AG04450 (cell line): ENCODE data around the gene WDR1. TPM values are rescaled to one million over a fixed set of nuclear protein-coding genes. Genes with fewer than 3 reads are reported as not detected.

ENCODE experiments used
- CTCF ChIA-PET: fragments of 300-600, 350-600 bp; formaldehyde crosslinking; extraction: SDS; loops from one replicate; lab custom pipeline; 2022; ENCODE audit warnings: antibody characterized with exemption, inconsistent platforms; lab: Charles Lee
- POLR2A ChIA-PET: fragments of 350-600 bp; formaldehyde crosslinking; extraction: SDS; loops from one replicate; lab custom pipeline; 2021; ENCODE audit warnings: antibody characterized with exemption, inconsistent platforms; lab: Yijun Ruan, JAX
- DNase-seq: peaks from one replicate; pipeline ENCODE4 v3.0.0-alpha.2; 2011; ENCODE audit warnings: low read depth, low spot score
- H3K27ac ChIP-seq: one replicate; pipeline ENCODE4 v1.5.1; 2012; ENCODE audit warnings: low read depth, low read length, control low read depth
- H3K27me3 ChIP-seq: one replicate; pipeline ENCODE4 v1.6.0; 2012; ENCODE audit warnings: low read length; ENCODE audit not compliant: control insufficient read depth, insufficient read depth
- H3K4me3 ChIP-seq: 2 replicates; pipeline ENCODE4 v1.5.1; 2011; ENCODE audit warnings: mild to moderate bottlenecking, low read depth, low read length, control low read depth
- H3K9me3 ChIP-seq: 2 replicates; pipeline ENCODE4 v1.5.1; 2012; ENCODE audit warnings: low read length; ENCODE audit not compliant: control insufficient read depth, insufficient read depth
- polyA plus RNA-seq: library from polyadenylated mRNA; depleted of rRNA; stranded (reverse); fragments of >200 nt; gene quantifications from 2 replicates; pipeline ENCODE4 v1.2.3, GENCODE V29; 2011
- TF ChIP-seq, protein P1 (sequence below): IDR thresholded peaks from 2 replicates; pipeline ENCODE4 v1.5.1; 2011; ENCODE audit warnings: low read depth, low read length, control low read depth, inconsistent platforms

Gene WDR1
- polyA plus RNA-seq, 1 experiment = 735 TPM

DNA sequence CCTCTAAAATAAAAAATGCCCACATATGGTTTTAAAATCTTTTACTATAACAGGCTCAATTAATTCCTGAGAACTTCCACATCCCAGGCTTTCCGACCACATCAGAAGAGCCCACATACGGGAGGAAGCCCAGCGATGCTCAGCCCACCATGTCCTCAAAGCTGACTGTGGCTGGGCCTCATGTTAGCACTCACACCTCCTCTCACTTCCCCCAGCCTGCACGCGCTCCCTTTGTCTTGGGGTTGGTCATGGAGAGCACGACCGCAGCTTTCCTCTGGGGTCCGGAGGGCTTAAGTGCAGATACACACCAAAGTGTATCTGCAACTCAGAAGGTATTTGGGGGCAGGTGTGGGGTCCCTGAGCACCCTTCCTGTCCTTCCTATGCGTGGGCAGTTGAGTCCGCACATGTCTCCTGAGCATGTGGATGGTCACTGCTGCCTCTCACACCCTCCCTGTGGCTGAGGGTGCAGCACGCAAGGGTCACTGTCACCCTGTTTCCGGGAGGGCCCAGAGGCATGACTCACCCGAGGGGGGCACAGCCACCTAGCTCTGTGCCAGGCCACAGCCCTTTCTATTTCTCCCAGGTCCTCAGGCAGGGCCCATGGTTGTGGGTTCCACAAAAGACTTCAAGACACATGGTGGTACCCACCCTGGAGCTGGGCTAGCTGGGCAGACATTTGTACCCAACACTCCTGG lies 21.2 kb downstream of the WDR1 start:
- DNase-seq = no peak
- Histone ChIP-seq H3K4me3 (no peak overlapping the region), H3K9me3 (no peaks in the 10 kb centered on the region; the same call in 1 of the 2 replicates), H3K27ac (peak overlapping the region; percentile 95), H3K27me3 (no peaks in the 10 kb centered on the region)
- TF ChIP-seq, protein P1, sequence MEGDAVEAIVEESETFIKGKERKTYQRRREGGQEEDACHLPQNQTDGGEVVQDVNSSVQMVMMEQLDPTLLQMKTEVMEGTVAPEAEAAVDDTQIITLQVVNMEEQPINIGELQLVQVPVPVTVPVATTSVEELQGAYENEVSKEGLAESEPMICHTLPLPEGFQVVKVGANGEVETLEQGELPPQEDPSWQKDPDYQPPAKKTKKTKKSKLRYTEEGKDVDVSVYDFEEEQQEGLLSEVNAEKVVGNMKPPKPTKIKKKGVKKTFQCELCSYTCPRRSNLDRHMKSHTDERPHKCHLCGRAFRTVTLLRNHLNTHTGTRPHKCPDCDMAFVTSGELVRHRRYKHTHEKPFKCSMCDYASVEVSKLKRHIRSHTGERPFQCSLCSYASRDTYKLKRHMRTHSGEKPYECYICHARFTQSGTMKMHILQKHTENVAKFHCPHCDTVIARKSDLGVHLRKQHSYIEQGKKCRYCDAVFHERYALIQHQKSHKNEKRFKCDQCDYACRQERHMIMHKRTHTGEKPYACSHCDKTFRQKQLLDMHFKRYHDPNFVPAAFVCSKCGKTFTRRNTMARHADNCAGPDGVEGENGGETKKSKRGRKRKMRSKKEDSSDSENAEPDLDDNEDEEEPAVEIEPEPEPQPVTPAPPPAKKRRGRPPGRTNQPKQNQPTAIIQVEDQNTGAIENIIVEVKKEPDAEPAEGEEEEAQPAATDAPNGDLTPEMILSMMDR = no peak
- CTCF ChIA-PET = interaction anchor here (1.0 to 1.5 kb wide), 2 partner anchors 308 to 458 kb away, joined by 3 read pairs; no protein-coding TSS in a partner anchor
- POLR2A ChIA-PET = interaction anchor here (1.1 to 7.9 kb wide), 3 partner anchors 11 to 21 kb away, joined by 4 to 75 read pairs (median 63); partner anchors contain the start of gene WDR1

DNA sequence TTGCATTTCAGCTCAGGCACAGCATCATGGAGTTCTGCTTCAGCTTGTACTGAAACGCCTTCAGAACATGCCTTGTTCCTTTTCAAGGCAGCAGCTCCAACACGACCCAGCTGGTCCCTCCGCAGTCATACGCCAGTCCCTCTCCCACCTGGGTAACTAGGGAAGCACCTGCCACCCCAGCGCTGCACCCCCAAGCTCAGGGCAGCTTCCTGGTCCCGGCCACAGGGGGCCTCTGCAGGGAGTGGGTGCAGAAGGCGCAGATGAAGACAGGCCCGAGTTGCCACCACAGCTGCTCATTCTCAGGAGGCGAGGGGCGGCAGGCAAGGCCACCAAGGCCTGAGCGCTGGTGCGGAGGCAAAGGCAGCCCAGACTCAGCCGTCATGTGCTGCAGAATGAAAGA lies 21.8 kb downstream of the WDR1 start:
- Histone ChIP-seq H3K27ac (peak overlapping the region; percentile 81), H3K4me3 (no peak overlapping the region), H3K27me3 (no peaks in the 10 kb centered on the region), H3K9me3 (no peaks in the 10 kb centered on the region; the same call in 1 of the 2 replicates)
- ChIA-PET POLR2A (interaction anchor here (5.0 to 7.9 kb wide), 2 partner anchors 11 to 22 kb away, joined by 63 to 75 read pairs; partner anchors contain the start of gene WDR1), CTCF (interaction anchor here (1.0 kb wide), 1 partner anchor 308 kb away, joined by 3 read pairs; no protein-coding TSS in a partner anchor)
- TF ChIP-seq, protein P1 = no peak
- DNase-seq = no peak

DNA sequence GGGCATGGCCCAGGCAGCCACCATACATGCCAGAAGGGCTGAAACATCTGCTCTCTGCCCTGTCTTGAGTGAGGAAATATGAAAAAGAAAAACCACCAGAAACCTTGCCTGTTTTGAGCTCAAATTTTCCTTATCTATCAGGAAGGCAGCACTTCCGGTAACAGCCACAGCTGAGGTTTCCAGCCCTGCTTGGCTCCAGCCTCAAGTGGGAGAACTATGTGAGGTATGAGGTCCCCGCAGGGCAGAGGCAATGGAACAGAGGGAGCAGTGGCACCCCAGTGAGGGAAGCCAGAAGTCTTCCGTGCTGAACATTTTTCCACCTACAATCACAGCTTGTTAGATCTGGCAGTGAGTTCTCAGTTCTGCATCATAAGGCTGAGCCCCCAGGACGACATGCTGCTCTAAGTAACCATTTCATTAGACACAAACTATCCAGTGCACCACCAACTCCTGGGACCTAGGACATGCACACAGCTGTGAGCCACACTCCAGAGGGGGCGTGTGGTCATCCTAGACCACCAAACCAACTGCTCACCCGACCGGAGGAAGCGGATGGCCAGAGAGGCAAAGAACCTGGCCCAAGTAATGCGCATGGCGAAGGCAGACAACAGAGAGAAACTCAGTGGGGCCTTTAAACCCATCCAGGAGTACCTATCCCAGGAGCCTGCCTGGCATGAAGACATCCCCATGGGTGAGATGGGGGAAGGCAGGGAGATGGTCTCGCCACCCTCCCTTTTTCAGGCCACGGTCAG lies 22.6 kb downstream of the WDR1 start:
- peak overlapping the region; percentile 81 for H3K27ac ChIP-seq
- CTCF ChIA-PET = interaction anchor here (1.0 kb wide), 2 partner anchors 9 to 309 kb away, joined by 3 read pairs; no protein-coding TSS in a partner anchor
- POLR2A ChIA-PET = interaction anchor here (5.0 to 7.9 kb wide), 2 partner anchors 12 to 22 kb away, joined by 63 to 75 read pairs; partner anchors contain the start of gene WDR1
- TF ChIP-seq, protein P1 = no peak
- H3K4me3 ChIP-seq = no peak overlapping the region
- peak; percentile 55 for DNase-seq
- H3K9me3 ChIP-seq = no peaks in the 10 kb centered on the region; the same call in 1 of the 2 replicates
- no peaks in the 10 kb centered on the region for H3K27me3 ChIP-seq

DNA sequence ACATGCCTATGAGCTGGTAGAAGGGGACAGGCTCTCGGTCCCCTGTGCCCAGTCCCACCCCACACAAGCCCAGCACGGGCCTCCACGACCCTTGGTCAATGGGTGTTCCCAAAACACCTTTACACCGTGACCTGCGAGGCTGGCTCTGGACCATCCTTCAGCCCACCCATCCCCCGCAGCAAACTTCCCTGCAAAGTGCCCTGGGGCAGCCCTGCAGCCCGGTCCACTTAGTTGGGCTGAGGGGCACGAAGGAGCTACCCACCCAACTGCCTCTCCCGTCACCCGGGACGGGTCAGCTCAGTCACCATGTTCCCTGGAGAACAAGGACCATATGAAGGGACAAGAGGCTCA lies 23.4 kb downstream of the WDR1 start:
- Histone ChIP-seq H3K27ac (peak overlapping the region; percentile 81), H3K9me3 (no peaks in the 10 kb centered on the region; the same call in 1 of the 2 replicates), H3K27me3 (no peaks in the 10 kb centered on the region), H3K4me3 (no peak overlapping the region)
- CTCF ChIA-PET = interaction anchor here (1.0 kb wide), 1 partner anchor 9 kb away, joined by 3 read pairs; no protein-coding TSS in a partner anchor
- TF ChIP-seq, protein P1 = no peak
- DNase-seq = no peak
- POLR2A ChIA-PET = interaction anchor here (5.0 to 7.9 kb wide), 2 partner anchors 13 to 23 kb away, joined by 63 to 75 read pairs; partner anchors contain the start of gene WDR1
